ENCODE results near the gene KIF24. TPM values are rescaled to one million over a fixed set of nuclear protein-coding genes. Genes with fewer than 3 reads are reported as not detected.

Gene KIF24
- total RNA-seq, 2 donors from 2014 or later, result 1.7 to 7.3 TPM

- DNase-seq (ENCODE audit: low spot score), result no peak
- Histone ChIP-seq H3K27ac (no peak overlapping the region), H3K4me3 (no peak overlapping the region), H3K36me3 (no peaks in the 10 kb centered on the region), H3K27me3 (replicated peaks; ENCODE audit: insufficient read depth) (no peaks in the 10 kb centered on the region), H3K9me3 (no peaks in the 10 kb centered on the region), H3K4me1 (replicated peaks) (no peaks in the 10 kb centered on the region)
- TF ChIP-seq POLR2A (IDR thresholded peaks at IDR 0.05), result no peak
- no peak for TF ChIP-seq CTCF (IDR thresholded peaks at IDR 0.05)
- no peak for TF ChIP-seq POLR2AphosphoS5 (IDR thresholded peaks at IDR 0.05)
- 97% methylated on average over 2 of the region's 2 CpGs for WGBS
- intact Hi-C loops (cut with DNase I), result no loop called here
These were observed 44.7 kb upstream of the KIF24 start for GRCh38 chr9:34373749-34374148.

DNA sequence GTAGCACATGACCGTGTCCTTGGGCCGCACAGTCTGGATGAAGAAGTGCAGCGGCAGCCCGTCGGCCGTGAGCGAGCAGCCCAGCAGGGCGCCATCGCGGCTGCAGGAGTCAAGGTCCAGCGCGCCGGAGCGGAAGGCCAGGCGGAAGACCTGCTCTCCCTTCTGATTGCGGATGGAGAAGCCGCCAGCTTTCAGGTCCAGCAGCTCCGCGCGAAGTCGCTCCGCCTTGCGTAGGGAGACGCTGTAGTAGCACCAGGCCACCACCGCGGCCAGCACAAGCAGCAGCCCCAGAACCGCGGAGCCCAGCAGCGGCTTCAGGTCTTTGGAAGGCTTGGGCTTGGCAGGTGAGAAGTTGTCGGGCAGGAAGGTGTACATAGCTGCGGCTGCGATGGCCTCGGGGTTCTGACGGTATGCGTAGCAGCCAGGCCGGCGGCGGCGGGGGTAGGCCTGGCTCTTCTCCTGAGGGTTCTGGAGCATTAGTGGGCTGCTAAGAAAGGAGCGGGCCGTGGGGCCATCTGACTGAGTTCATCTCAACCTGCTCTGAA, 43.5 kb upstream of the KIF24 start:
- DNase-seq (ENCODE audit: low spot score), result no peak
- no peak for TF ChIP-seq POLR2A (IDR thresholded peaks at IDR 0.05)
- no peak for TF ChIP-seq POLR2AphosphoS5 (IDR thresholded peaks at IDR 0.05)
- TF ChIP-seq CTCF (IDR thresholded peaks at IDR 0.05), result no peak
- Histone ChIP-seq H3K27me3 (replicated peaks; ENCODE audit: insufficient read depth) (no peaks in the 10 kb centered on the region), H3K36me3 (no peaks in the 10 kb centered on the region), H3K4me1 (replicated peaks) (no peaks in the 10 kb centered on the region), H3K9me3 (no peaks in the 10 kb centered on the region), H3K4me3 (no peak overlapping the region), H3K27ac (no peak overlapping the region)
- intact Hi-C loops (cut with DNase I), result no loop called here
- 67% methylated on average over 41 of the region's 41 CpGs for WGBS

DNA sequence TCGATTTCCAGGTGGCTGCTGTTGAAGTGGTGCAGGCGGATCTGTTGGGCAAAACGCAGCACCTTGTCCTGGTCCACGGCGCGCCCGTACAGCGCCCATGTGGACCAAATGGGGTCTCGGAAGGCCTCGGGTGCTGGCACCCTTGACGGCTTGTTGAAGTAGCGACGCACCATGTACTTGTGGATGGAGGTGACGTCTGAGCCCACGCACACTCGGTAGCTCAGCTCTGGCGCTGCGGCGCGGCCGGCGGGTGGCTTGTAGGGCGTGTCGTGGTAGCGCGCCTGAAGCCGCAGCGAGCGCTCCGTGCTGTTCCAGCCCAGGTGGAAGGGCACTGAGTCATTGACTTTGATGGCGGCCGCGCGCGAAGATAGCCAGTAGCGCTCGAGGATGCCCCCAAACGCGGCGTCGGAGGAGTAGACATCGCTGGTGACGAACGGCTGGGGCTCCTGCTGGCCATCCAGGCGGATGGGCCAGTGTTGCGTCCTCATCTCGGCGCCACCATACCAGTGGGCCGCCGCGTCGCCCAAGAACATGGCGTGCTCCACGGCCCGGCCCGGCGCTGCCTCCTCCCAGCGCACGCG, 42.9 kb upstream of the KIF24 start:
- no peak overlapping the region for H3K4me3 ChIP-seq
- no peak for DNase-seq (ENCODE audit: low spot score)
- no peaks in the 10 kb centered on the region for H3K9me3 ChIP-seq
- H3K4me1 ChIP-seq (replicated peaks), result no peaks in the 10 kb centered on the region
- no peak overlapping the region for H3K27ac ChIP-seq
- intact Hi-C loops (cut with DNase I), result no loop called here
- 83% methylated on average over 60 of the region's 60 CpGs for WGBS
- no peak for TF ChIP-seq POLR2AphosphoS5 (IDR thresholded peaks at IDR 0.05)
- TF ChIP-seq POLR2A (IDR thresholded peaks at IDR 0.05), result no peak
- TF ChIP-seq CTCF (IDR thresholded peaks at IDR 0.05), result no peak
- no peaks in the 10 kb centered on the region for H3K27me3 ChIP-seq (replicated peaks; ENCODE audit: insufficient read depth)
- no peaks in the 10 kb centered on the region for H3K36me3 ChIP-seq

DNA sequence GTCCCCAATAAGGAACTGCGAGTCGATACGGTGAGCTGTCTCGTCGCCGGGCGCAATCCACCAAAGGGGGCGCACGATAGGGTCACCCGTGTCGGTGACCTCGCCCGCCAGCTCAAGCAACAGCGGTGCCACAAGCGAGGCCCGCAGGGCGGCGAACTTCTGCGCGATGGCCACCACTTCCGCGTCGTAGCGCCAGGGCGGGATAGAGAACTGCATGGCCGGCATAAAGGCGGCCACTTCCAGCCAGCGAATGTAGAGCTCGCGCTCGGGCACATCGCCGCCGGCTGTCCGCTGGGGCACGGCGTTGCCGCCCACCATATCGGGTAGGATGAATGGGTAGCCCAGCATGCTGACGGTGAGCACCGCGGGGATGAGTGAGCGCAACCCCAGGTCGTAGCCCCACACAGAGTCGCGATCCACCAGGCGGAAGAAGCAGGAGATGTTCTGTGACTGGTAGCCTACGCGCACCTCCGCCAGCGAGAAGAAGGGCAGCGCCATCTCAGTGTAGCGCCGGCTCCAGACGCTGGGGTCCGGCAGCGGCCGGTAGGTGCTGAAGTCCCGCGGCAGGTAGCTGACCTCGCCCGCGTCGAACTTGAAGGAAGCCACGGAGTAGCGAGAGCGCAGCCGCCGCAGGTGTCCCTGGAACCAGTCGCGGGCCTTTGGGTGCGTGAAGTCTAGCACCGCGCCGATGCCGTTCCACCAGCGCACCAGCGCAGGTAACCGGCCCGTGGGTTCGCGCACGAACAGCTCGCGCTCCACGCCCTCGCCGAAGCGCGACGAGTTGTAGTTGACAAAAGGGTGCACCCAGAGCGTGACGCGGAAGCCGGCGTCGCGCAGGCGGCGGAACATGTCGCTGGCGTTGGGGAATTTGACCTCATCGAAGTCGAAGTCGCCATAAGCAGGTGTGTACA, 42.2 kb upstream of the KIF24 start:
- WGBS, result 73% methylated on average over 101 of the region's 105 CpGs
- TF ChIP-seq POLR2AphosphoS5 (IDR thresholded peaks at IDR 0.05) (no peak), POLR2A (IDR thresholded peaks at IDR 0.05) (no peak), CTCF (IDR thresholded peaks at IDR 0.05) (no peak)
- Histone ChIP-seq H3K4me3 (no peak overlapping the region), H3K4me1 (replicated peaks) (no peaks in the 10 kb centered on the region), H3K27ac (no peak overlapping the region), H3K36me3 (no peaks in the 10 kb centered on the region), H3K9me3 (no peaks in the 10 kb centered on the region), H3K27me3 (replicated peaks; ENCODE audit: insufficient read depth) (no peaks in the 10 kb centered on the region)
- intact Hi-C loops (cut with DNase I), result no loop called here
- no peak for DNase-seq (ENCODE audit: low spot score)

All from prostate gland (tissue), 2 donors.